Measurements from ENCODE around the gene STK32B.

DNA sequence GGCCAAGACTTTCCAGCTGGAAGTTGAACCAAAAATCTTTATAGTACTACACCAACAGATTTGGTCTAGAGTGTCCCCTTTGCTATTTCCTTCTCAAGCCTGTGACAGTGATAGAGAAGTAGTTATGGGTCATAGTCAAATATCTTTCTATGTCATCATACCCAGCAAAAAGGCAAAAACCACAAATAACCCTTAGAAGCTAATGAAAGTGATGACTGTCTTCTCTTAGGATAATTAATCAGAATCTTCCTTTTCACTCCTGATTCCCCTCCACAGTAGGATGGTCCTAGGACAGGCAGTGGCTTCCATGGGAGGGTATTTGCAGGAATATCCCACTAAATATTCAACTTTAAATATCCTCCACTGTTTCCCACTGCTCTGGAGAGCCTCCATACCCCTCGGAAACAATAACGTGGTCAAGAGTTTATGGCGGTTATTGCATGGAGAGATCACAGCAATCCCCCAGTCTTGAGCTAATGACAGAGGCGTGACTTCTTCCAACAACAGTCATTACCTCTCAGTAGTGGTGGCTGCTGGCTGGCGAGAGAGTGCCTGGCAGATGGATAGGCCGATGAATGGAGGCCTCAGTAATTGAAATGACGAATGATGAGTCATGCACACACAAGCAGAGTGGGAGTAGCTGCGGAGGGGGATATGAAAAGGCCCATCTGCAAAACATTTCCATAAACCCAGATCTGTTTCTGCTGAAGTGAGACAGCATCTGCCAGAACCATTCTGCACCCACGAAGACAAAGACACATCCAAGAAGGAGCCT lies 154.9 kb downstream of the STK32B start:
- TF ChIP-seq, protein P1, sequence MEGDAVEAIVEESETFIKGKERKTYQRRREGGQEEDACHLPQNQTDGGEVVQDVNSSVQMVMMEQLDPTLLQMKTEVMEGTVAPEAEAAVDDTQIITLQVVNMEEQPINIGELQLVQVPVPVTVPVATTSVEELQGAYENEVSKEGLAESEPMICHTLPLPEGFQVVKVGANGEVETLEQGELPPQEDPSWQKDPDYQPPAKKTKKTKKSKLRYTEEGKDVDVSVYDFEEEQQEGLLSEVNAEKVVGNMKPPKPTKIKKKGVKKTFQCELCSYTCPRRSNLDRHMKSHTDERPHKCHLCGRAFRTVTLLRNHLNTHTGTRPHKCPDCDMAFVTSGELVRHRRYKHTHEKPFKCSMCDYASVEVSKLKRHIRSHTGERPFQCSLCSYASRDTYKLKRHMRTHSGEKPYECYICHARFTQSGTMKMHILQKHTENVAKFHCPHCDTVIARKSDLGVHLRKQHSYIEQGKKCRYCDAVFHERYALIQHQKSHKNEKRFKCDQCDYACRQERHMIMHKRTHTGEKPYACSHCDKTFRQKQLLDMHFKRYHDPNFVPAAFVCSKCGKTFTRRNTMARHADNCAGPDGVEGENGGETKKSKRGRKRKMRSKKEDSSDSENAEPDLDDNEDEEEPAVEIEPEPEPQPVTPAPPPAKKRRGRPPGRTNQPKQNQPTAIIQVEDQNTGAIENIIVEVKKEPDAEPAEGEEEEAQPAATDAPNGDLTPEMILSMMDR (IDR thresholded peaks at IDR 0.05): no peak
- TF ChIP-seq POLR2A (IDR thresholded peaks at IDR 0.05): no peak
